Measurements from ENCODE around the gene BMP7. TPM values are rescaled to one million over a fixed set of nuclear protein-coding genes. Genes with fewer than 3 reads are reported as not detected.

Gene BMP7
- total RNA-seq, 4 donors from 2014 or later: 19.2 to 39.2 (median 28.2) TPM

GRCh38 chr20:57198132-57199072 is 68.0 kb downstream of the BMP7 start:
- H3K27me3 ChIP-seq: no peaks in the 10 kb centered on the region
- no peak overlapping the region for H3K27ac ChIP-seq
- 83% methylated on average over 23 of the region's 24 CpGs for WGBS
- peaks cover 12% of the 10 kb centered on the region for H3K4me1 ChIP-seq
- no peak overlapping the region for H3K4me3 ChIP-seq
- peak in 1 of 2 donors; percentile 48 for DNase-seq (ENCODE audit: low spot score in 2 of 2)
- H3K9me3 ChIP-seq: no peaks in the 10 kb centered on the region
- TF ChIP-seq POLR2A (IDR thresholded peaks at IDR 0.05): no peak
- TF ChIP-seq EP300 (IDR thresholded peaks at IDR 0.05): no peak
- TF ChIP-seq CTCF (IDR thresholded peaks at IDR 0.05): no peak
- TF ChIP-seq POLR2AphosphoS5 (IDR thresholded peaks at IDR 0.05): no peak
- no peaks in the 10 kb centered on the region for H3K36me3 ChIP-seq

- Histone ChIP-seq H3K9me3 (no peaks in the 10 kb centered on the region), H3K27me3 (no peaks in the 10 kb centered on the region), H3K4me3 (no peak overlapping the region), H3K27ac (no peak overlapping the region), H3K4me1 (peaks cover 12% of the 10 kb centered on the region), H3K36me3 (no peaks in the 10 kb centered on the region)
- no peak for DNase-seq (ENCODE audit: low spot score in 2 of 2)
- TF ChIP-seq POLR2A (IDR thresholded peaks at IDR 0.05): no peak
- TF ChIP-seq POLR2AphosphoS5 (IDR thresholded peaks at IDR 0.05): no peak
- TF ChIP-seq EP300 (IDR thresholded peaks at IDR 0.05): no peak
- no peak for TF ChIP-seq CTCF (IDR thresholded peaks at IDR 0.05)
- WGBS: 79% methylated on average over 5 of the region's 5 CpGs
These were observed 68.9 kb downstream of the BMP7 start for GRCh38 chr20:57197352-57198131.

- Histone ChIP-seq H3K4me1 (peaks cover 12% of the 10 kb centered on the region), H3K36me3 (no peaks in the 10 kb centered on the region), H3K4me3 (no peak overlapping the region), H3K27ac (peak overlapping the region; percentile 14), H3K27me3 (no peaks in the 10 kb centered on the region), H3K9me3 (no peaks in the 10 kb centered on the region)
- 74% methylated on average over 17 of the region's 20 CpGs for WGBS
- DNase-seq (ENCODE audit: low spot score in 2 of 2): peak; percentile 84 to 87
- TF ChIP-seq POLR2AphosphoS5 (IDR thresholded peaks at IDR 0.05) (peak in 2 of 3 donors; percentile 74 to 75), EP300 (IDR thresholded peaks at IDR 0.05) (no peak)
These were observed 70.9 kb downstream of the BMP7 start for GRCh38 chr20:57195469-57196100.

- Histone ChIP-seq H3K4me1 (peaks cover 12% of the 10 kb centered on the region), H3K9me3 (no peaks in the 10 kb centered on the region), H3K27ac (peak overlapping the region; percentile 19), H3K4me3 (no peak overlapping the region), H3K27me3 (no peaks in the 10 kb centered on the region), H3K36me3 (no peaks in the 10 kb centered on the region)
- DNase-seq (ENCODE audit: low spot score in 2 of 2): no peak
- TF ChIP-seq CTCF (IDR thresholded peaks at IDR 0.05): no peak
- TF ChIP-seq POLR2AphosphoS5 (IDR thresholded peaks at IDR 0.05): no peak
- TF ChIP-seq EP300 (IDR thresholded peaks at IDR 0.05): no peak
- no peak for TF ChIP-seq POLR2A (IDR thresholded peaks at IDR 0.05)
- WGBS: 65% methylated on average over 10 of the region's 10 CpGs
These were observed 71.4 kb downstream of the BMP7 start for GRCh38 chr20:57195023-57195422.

- WGBS: 100% methylated on average over 6 of the region's 7 CpGs
- Histone ChIP-seq H3K9me3 (no peaks in the 10 kb centered on the region), H3K4me1 (peaks cover 12% of the 10 kb centered on the region)
These were observed 72.3 kb downstream of the BMP7 start for GRCh38 chr20:57194154-57194553.

More at GRCh38 chr20:57194154-57194553, 72.3 kb downstream of the BMP7 start:
- Histone ChIP-seq H3K27ac (no peak overlapping the region), H3K36me3 (no peaks in the 10 kb centered on the region), H3K4me3 (no peak overlapping the region), H3K27me3 (no peaks in the 10 kb centered on the region)
- no peak for DNase-seq (ENCODE audit: low spot score in 2 of 2)
- no peak for TF ChIP-seq CTCF (IDR thresholded peaks at IDR 0.05)
- no peak for TF ChIP-seq EP300 (IDR thresholded peaks at IDR 0.05)
- no peak for TF ChIP-seq POLR2A (IDR thresholded peaks at IDR 0.05)
- no peak for TF ChIP-seq POLR2AphosphoS5 (IDR thresholded peaks at IDR 0.05)
